ENCODE data around the gene IL3.

DNA sequence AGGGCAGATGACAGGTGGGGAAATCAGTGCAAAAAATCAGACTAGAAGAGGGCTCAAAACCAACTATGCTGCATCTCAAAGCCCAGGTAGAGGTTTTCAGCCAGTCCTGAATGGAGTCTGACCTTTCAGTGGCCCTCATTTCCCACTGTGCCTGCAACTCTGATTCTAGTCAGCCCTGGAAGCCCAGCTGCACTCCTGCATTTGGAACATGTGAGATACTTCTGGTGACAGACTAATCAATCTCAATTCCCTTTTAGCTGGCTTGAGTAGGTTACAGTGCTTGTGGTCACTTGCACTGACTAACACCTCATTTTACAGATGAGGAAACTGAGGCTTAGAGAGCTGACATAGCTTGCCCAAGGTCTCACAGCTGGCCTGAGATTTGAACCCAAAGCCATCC is 41.1 kb upstream of the IL3 start:
- no peak for TF ChIP-seq POLR2AphosphoS5 (IDR thresholded peaks at IDR 0.05; ENCODE audit: low read depth)
- TF ChIP-seq CTCF (IDR thresholded peaks at IDR 0.05; ENCODE audit: insufficient read depth, low read length) = no peak
- TF ChIP-seq, protein P1, sequence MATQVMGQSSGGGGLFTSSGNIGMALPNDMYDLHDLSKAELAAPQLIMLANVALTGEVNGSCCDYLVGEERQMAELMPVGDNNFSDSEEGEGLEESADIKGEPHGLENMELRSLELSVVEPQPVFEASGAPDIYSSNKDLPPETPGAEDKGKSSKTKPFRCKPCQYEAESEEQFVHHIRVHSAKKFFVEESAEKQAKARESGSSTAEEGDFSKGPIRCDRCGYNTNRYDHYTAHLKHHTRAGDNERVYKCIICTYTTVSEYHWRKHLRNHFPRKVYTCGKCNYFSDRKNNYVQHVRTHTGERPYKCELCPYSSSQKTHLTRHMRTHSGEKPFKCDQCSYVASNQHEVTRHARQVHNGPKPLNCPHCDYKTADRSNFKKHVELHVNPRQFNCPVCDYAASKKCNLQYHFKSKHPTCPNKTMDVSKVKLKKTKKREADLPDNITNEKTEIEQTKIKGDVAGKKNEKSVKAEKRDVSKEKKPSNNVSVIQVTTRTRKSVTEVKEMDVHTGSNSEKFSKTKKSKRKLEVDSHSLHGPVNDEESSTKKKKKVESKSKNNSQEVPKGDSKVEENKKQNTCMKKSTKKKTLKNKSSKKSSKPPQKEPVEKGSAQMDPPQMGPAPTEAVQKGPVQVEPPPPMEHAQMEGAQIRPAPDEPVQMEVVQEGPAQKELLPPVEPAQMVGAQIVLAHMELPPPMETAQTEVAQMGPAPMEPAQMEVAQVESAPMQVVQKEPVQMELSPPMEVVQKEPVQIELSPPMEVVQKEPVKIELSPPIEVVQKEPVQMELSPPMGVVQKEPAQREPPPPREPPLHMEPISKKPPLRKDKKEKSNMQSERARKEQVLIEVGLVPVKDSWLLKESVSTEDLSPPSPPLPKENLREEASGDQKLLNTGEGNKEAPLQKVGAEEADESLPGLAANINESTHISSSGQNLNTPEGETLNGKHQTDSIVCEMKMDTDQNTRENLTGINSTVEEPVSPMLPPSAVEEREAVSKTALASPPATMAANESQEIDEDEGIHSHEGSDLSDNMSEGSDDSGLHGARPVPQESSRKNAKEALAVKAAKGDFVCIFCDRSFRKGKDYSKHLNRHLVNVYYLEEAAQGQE (IDR thresholded peaks at IDR 0.05; ENCODE audit: insufficient replicate concordance, low read depth) = no peak
- TF ChIP-seq GABPA (IDR thresholded peaks at IDR 0.05; ENCODE audit: low read depth) = no peak
